ENCODE data around the gene AMHR2.
"Not testable (repeated sequence)": the region's sequence is repeated elsewhere in the genome, so short reads cannot be mapped to it uniquely, and the experiment has no call there.

The AMHR2 gene

GRCh38 chr12:53399896-53400295 lies 23.8 kb upstream of the AMHR2 start:
- no peak overlapping the region for H3K4me3 ChIP-seq (replicated peaks; ENCODE audit: low read depth, low read length)
- no peak for TF ChIP-seq CTCF (IDR thresholded peaks at IDR 0.05; ENCODE audit: low read depth, low read length, missing control alignments)
- no peak for DNase-seq (ENCODE audit: extremely low read depth, low read depth)

DNA sequence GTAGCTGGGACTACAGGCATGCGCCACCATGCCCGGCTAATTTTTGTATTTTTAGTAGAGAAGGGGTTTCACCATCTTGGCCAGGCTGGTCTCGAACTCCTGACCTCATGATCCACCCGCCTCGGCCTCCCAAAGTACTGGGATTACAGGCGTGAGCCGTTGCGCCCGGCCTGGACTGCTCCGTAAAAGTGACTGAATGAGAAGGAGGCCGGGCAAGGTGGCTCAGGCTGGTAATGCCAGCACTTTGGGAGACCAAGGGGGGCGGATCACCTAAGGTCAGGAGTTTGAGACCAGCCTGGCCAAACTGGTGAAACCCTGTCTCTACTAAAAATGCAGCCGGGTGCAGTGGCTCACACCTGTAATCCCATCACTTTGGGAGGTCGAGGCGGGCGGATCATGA lies 21.3 kb upstream of the AMHR2 start:
- not testable (repeated sequence) for H3K4me3 ChIP-seq (replicated peaks; ENCODE audit: low read depth, low read length); DNase-seq (ENCODE audit: extremely low read depth, low read depth)

DNA sequence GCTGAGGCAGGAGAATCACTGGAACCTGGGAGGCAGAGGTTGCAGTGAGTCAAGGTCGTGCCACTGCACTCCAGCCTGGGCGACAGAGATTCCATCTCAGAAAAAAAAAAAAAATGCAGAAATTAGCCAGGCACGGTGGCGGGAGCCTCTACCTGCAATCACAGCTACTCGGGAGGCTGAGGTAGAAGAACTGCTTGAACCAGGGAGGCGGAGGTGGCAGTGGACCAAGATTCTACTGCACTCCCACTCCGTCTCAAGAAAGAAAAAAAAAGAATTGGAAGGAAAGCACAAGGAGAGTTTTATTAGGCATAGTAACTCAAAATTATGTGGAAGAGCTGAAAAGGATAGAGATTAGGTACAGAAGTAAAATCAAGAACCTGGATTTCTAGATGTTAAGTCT lies 20.8 kb upstream of the AMHR2 start:
- no peak for TF ChIP-seq CTCF (IDR thresholded peaks at IDR 0.05; ENCODE audit: low read depth, low read length, missing control alignments)
- no peak overlapping the region for H3K4me3 ChIP-seq (replicated peaks; ENCODE audit: low read depth, low read length)
- no peak for DNase-seq (ENCODE audit: extremely low read depth, low read depth)

DNA sequence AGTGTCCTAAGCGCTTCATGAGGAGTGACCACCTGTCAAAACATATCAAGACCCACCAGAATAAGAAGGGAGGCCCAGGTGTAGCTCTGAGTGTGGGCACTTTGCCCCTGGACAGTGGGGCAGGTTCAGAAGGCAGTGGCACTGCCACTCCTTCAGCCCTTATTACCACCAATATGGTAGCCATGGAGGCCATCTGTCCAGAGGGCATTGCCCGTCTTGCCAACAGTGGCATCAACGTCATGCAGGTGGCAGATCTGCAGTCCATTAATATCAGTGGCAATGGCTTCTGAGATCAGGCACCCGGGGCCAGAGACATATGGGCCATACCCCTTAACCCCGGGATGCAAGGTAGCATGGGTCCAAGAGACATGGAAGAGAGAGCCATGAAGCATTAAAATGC lies 12.7 kb upstream of the AMHR2 start:
- DNase-seq (ENCODE audit: extremely low read depth, low read depth), result no peak
- no peak for TF ChIP-seq CTCF (IDR thresholded peaks at IDR 0.05; ENCODE audit: low read depth, low read length, missing control alignments)
- no peak overlapping the region for H3K4me3 ChIP-seq (replicated peaks; ENCODE audit: low read depth, low read length)

- no peak overlapping the region for H3K4me3 ChIP-seq (replicated peaks; ENCODE audit: low read depth, low read length)
- TF ChIP-seq CTCF (IDR thresholded peaks at IDR 0.05; ENCODE audit: low read depth, low read length, missing control alignments), result no peak
- no peak for DNase-seq (ENCODE audit: extremely low read depth, low read depth)
Measured at GRCh38 chr12:53413485-53414204, 10.0 kb upstream of the AMHR2 start.

GRCh38 chr12:53414756-53415417 lies 8.8 kb upstream of the AMHR2 start:
- TF ChIP-seq CTCF (IDR thresholded peaks at IDR 0.05; ENCODE audit: low read depth, low read length, missing control alignments), result no peak
- no peak for DNase-seq (ENCODE audit: extremely low read depth, low read depth)
- no peak overlapping the region for H3K4me3 ChIP-seq (replicated peaks; ENCODE audit: low read depth, low read length)

GRCh38 chr12:53415752-53416389 lies 7.8 kb upstream of the AMHR2 start:
- H3K4me3 ChIP-seq (replicated peaks; ENCODE audit: low read depth, low read length); DNase-seq (ENCODE audit: extremely low read depth, low read depth): not testable (repeated sequence)

- DNase-seq (ENCODE audit: extremely low read depth, low read depth); H3K4me3 ChIP-seq (replicated peaks; ENCODE audit: low read depth, low read length): not testable (repeated sequence)
Measured at GRCh38 chr12:53417291-53417816, 6.3 kb upstream of the AMHR2 start.

Data from HFF-Myc (cell line).